PFSK-1 (cell line): ENCODE results near the gene GNAT3.

Experiments
- FOXP2 ChIP-seq: optimal IDR thresholded peaks from 2 replicates; pipeline ENCODE3; 2011; ENCODE audit warnings: borderline replicate concordance, control low read depth, inconsistent platforms; ENCODE audit not compliant: insufficient read depth; ENCODE audit errors: extremely low read length, extremely low read depth
- POLR2AphosphoS5 ChIP-seq: IDR thresholded peaks from 2 replicates; pipeline ENCODE4 v1.6.1; 2012; ENCODE audit warnings: low read depth, mild to moderate bottlenecking, control low read depth, low read length, moderate library complexity
- REST ChIP-seq, 2 experiments: IDR thresholded peaks; 2 replicates each; pipeline versions ENCODE4 v1.6.1 to v1.8.0; 2011 to 2012; ENCODE audit warnings: low read depth in 2 of 2, low read length in 2 of 2, control low read depth in 1 of 2, inconsistent platforms in 1 of 2, mild to moderate bottlenecking in 1 of 2, moderate library complexity in 1 of 2; ENCODE audit not compliant: insufficient read depth in 1 of 2
- SIN3A ChIP-seq: IDR thresholded peaks from 2 replicates; pipeline ENCODE4 v1.6.1; 2012; ENCODE audit warnings: mild to moderate bottlenecking, low read length, moderate library complexity, borderline replicate concordance; ENCODE audit not compliant: insufficient read depth
- TAF1 ChIP-seq: IDR thresholded peaks from 2 replicates; pipeline ENCODE4 v1.6.1; 2012; ENCODE audit warnings: low read length, control low read depth, borderline replicate concordance; ENCODE audit not compliant: insufficient read depth

GNAT3 gene

GRCh38 chr7:80466636-80467035 lies 45.2 kb downstream of the GNAT3 start:
- TF ChIP-seq TAF1, result no peak
- no peak for TF ChIP-seq SIN3A
- no peak for TF ChIP-seq REST (IDR thresholded peaks at IDR 0.05; ENCODE audit: insufficient read depth in 1 of 2, low read depth in 2 of 2, low read length in 2 of 2)
- no peak for TF ChIP-seq FOXP2
- TF ChIP-seq POLR2AphosphoS5, result no peak

- TF ChIP-seq REST (IDR thresholded peaks at IDR 0.05; ENCODE audit: insufficient read depth in 1 of 2, low read depth in 2 of 2, low read length in 2 of 2) (no peak), POLR2AphosphoS5 (no peak), SIN3A (no peak), FOXP2 (no peak), TAF1 (no peak)
Observed at GRCh38 chr7:80464211-80464610, 47.7 kb downstream of the GNAT3 start.

- TF ChIP-seq SIN3A, result no peak
- TF ChIP-seq TAF1, result no peak
- TF ChIP-seq REST (IDR thresholded peaks at IDR 0.05; ENCODE audit: insufficient read depth in 1 of 2, low read depth in 2 of 2, low read length in 2 of 2), result no peak
- TF ChIP-seq POLR2AphosphoS5, result no peak
- TF ChIP-seq FOXP2, result no peak
Observed at GRCh38 chr7:80463272-80463920, 48.5 kb downstream of the GNAT3 start.

GRCh38 chr7:80460857-80461256 lies 51.0 kb downstream of the GNAT3 start:
- TF ChIP-seq POLR2AphosphoS5, result no peak
- no peak for TF ChIP-seq FOXP2
- no peak for TF ChIP-seq TAF1
- TF ChIP-seq SIN3A, result no peak
- TF ChIP-seq REST (IDR thresholded peaks at IDR 0.05; ENCODE audit: insufficient read depth in 1 of 2, low read depth in 2 of 2, low read length in 2 of 2), result no peak
